H1 (cell line): ENCODE results near the gene EFCAB10. TPM values are rescaled to one million over a fixed set of nuclear protein-coding genes. Genes with fewer than 3 reads are reported as not detected.

Source experiments
- CTCF ChIA-PET: fragments of 300-600 bp; sonication (Branson Sonifier 250); formaldehyde crosslinking; loops from one replicate; lab custom pipeline; 2021; ENCODE audit not compliant: partially characterized antibody; lab: Charles Lee
- POLR2A ChIA-PET: fragments of 300-600 bp; sonication (Branson Sonifier 250); formaldehyde crosslinking; loops from one replicate; lab custom pipeline; 2021; ENCODE audit warnings: inconsistent platforms; ENCODE audit not compliant: partially characterized antibody; lab: Charles Lee
- DNase-seq, 2 experiments: peaks; one replicate each; pipeline versions ENCODE4 v3.0.0 to v3.0.0-alpha.2; 2010 to 2022; ENCODE audit warnings: low spot score in 2 of 2, low read depth in 1 of 2, mixed read lengths in 1 of 2
- FAIRE-seq: peaks from 2 replicates; lab custom pipeline; 2011; peaks lifted over from hg19 to GRCh38; lab: Jason Lieb, UNC
- H2AFZ ChIP-seq: 2 replicates; pipeline ENCODE4 v1.8.1; 2012; ENCODE audit warnings: low read length, inconsistent platforms
- H2AK5ac ChIP-seq: 2 replicates; pipeline ENCODE4 v1.6.1; 2013; ENCODE audit warnings: low read depth, low read length
- H2BK120ac ChIP-seq: replicated peaks from 2 replicates; pipeline ENCODE3; 2013; ENCODE audit warnings: low read depth, low read length, inconsistent platforms
- H2BK12ac ChIP-seq: 2 replicates; pipeline ENCODE4 v1.6.1; 2013; ENCODE audit warnings: low read depth, low read length
- H2BK15ac ChIP-seq: 2 replicates; pipeline ENCODE4 v1.6.1; 2013; ENCODE audit warnings: low read length
- H2BK20ac ChIP-seq: 2 replicates; pipeline ENCODE4 v1.6.1; 2013; ENCODE audit warnings: low read length
- H2BK5ac ChIP-seq: 2 replicates; pipeline ENCODE4 v1.6.1; 2013; ENCODE audit warnings: low read depth, low read length
- H3K14ac ChIP-seq: 2 replicates; pipeline ENCODE4 v1.6.1; 2013; ENCODE audit warnings: inconsistent platforms; ENCODE audit not compliant: insufficient read length
- H3K18ac ChIP-seq: 2 replicates; pipeline ENCODE4 v1.6.1; 2013; ENCODE audit warnings: low read length; ENCODE audit errors: extremely low read depth
- H3K23ac ChIP-seq: 2 replicates; pipeline ENCODE4 v1.6.1; 2013; ENCODE audit warnings: inconsistent platforms; ENCODE audit not compliant: insufficient read length
- H3K23me2 ChIP-seq: 2 replicates; pipeline ENCODE4 v1.6.1; 2013; ENCODE audit warnings: low read depth, low read length
- H3K27ac ChIP-seq: 2 replicates; pipeline ENCODE4 v1.6.1; 2011; ENCODE audit warnings: low read depth, low read length, inconsistent platforms
- H3K27me3 ChIP-seq, 4 experiments: replicated peaks in 1 of 4; 1 replicate in 1 of 4; 2 replicates in 3 of 4; pipeline versions ENCODE4 v1.6.1 to v1.8.1; 2011 to 2013; ENCODE audit warnings: low read length in 3 of 4, mild to moderate bottlenecking in 3 of 4, inconsistent platforms in 2 of 4, mixed read lengths in 2 of 4, moderate library complexity in 1 of 4; ENCODE audit not compliant: control insufficient read depth in 3 of 4, insufficient read depth in 3 of 4; ENCODE audit errors: extremely low read depth in 1 of 4
- H3K36me3 ChIP-seq, 4 experiments: 2 replicates each; pipeline versions ENCODE4 v1.6.1 to v1.8.1; 2011 to 2013; ENCODE audit warnings: mild to moderate bottlenecking in 4 of 4, low read length in 3 of 4, moderate library complexity in 2 of 4, control low read depth in 1 of 4, inconsistent platforms in 1 of 4; ENCODE audit not compliant: insufficient read depth in 4 of 4, control insufficient read depth in 2 of 4
- H3K4ac ChIP-seq: replicated peaks from 2 replicates; pipeline ENCODE3; 2013; ENCODE audit warnings: low read length, low read depth, mixed read lengths, inconsistent platforms; ENCODE audit not compliant: insufficient read length
- H3K4me1 ChIP-seq, 4 experiments: replicated peaks in 1 of 4; 1 replicate in 1 of 4; 2 replicates in 3 of 4; pipeline versions ENCODE4 v1.6.1 to v1.8.1; 2011 to 2013; ENCODE audit warnings: low read length in 3 of 4, inconsistent platforms in 2 of 4, mixed read lengths in 1 of 4; ENCODE audit not compliant: insufficient read depth in 4 of 4, control insufficient read depth in 3 of 4
- H3K4me2 ChIP-seq, 2 experiments: 2 replicates each; pipeline versions ENCODE4 v1.6.1 to v1.8.1; 2011 to 2013; ENCODE audit warnings: low read depth in 2 of 2, low read length in 2 of 2, control low read depth in 1 of 2, inconsistent platforms in 1 of 2, mild to moderate bottlenecking in 1 of 2; ENCODE audit not compliant: insufficient read depth in 1 of 2
- H3K4me3 ChIP-seq, 4 experiments: fragments of 200-600, 300-600 bp in 1 of 4; sonication (generic), shearing (Covaris generic), sonication (Bioruptor Twin) in 1 of 4; 2 replicates each; pipeline versions ENCODE4 v1.5.1 to v1.8.1; 2011 to 2016; ENCODE audit warnings: low read length in 4 of 4, low read depth in 3 of 4, control low read depth in 2 of 4, inconsistent platforms in 2 of 4, mild to moderate bottlenecking in 2 of 4, mixed read lengths in 1 of 4, moderate library complexity in 1 of 4; ENCODE audit not compliant: insufficient read depth in 2 of 4; ENCODE audit errors: extremely low read depth in 1 of 4
- H3K56ac ChIP-seq: replicated peaks from 2 replicates; pipeline ENCODE3; 2013; ENCODE audit warnings: low read depth, mild to moderate bottlenecking, mixed read lengths, low read length, inconsistent platforms; ENCODE audit not compliant: insufficient read length
- H3K79me1 ChIP-seq: 2 replicates; pipeline ENCODE4 v1.6.1; 2013; ENCODE audit warnings: low read depth, low read length, control low read depth
- H3K79me2 ChIP-seq, 2 experiments: 2 replicates each; pipeline versions ENCODE4 v1.6.1 to v1.8.1; 2012 to 2013; ENCODE audit warnings: low read length in 2 of 2, mild to moderate bottlenecking in 2 of 2, inconsistent platforms in 1 of 2; ENCODE audit not compliant: insufficient read depth in 2 of 2, control insufficient read depth in 1 of 2
- H3K9ac ChIP-seq, 4 experiments: replicated peaks in 1 of 4; 1 replicate in 1 of 4; 2 replicates in 3 of 4; pipeline versions ENCODE4 v1.6.1 to v1.8.1; 2011 to 2013; ENCODE audit warnings: low read depth in 3 of 4, low read length in 3 of 4, control low read depth in 2 of 4, mild to moderate bottlenecking in 2 of 4, moderate library complexity in 2 of 4, inconsistent platforms in 1 of 4; ENCODE audit errors: extremely low read depth in 1 of 4
- H3K9me3 ChIP-seq, 2 experiments: 2 replicates each; pipeline versions ENCODE4 v1.6.1 to v1.8.1; 2012 to 2013; ENCODE audit warnings: mild to moderate bottlenecking in 2 of 2, moderate library complexity in 2 of 2, control low read depth in 1 of 2, inconsistent platforms in 1 of 2, low read depth in 1 of 2, low read length in 1 of 2, mixed read lengths in 1 of 2; ENCODE audit not compliant: insufficient read depth in 2 of 2
- H4K20me1 ChIP-seq, 2 experiments: replicated peaks in 1 of 2; 2 replicates each; pipeline versions ENCODE3 to v1.8.1; 2011 to 2013; ENCODE audit warnings: inconsistent platforms in 2 of 2, low read length in 2 of 2, mild to moderate bottlenecking in 1 of 2; ENCODE audit not compliant: insufficient read depth in 2 of 2, control insufficient read depth in 1 of 2
- H4K5ac ChIP-seq: 2 replicates; pipeline ENCODE4 v1.6.1; 2013; ENCODE audit warnings: low read length, low read depth, mixed read lengths, inconsistent platforms; ENCODE audit not compliant: insufficient read length
- H4K8ac ChIP-seq: 2 replicates; pipeline ENCODE4 v1.8.0; 2013; ENCODE audit warnings: mild to moderate bottlenecking, moderate library complexity, low read length, inconsistent platforms; ENCODE audit not compliant: insufficient read depth; ENCODE audit errors: extremely low read depth
- H4K91ac ChIP-seq: replicated peaks from 2 replicates; pipeline ENCODE3; 2013; ENCODE audit warnings: low read length, mixed read lengths, inconsistent platforms; ENCODE audit not compliant: insufficient read length
- EP300 ChIP-seq, 2 experiments: IDR thresholded peaks; 1 replicate in 1 of 2; 2 replicates in 1 of 2; pipeline ENCODE4 v1.6.1; 2011 to 2012; ENCODE audit warnings: low read depth in 2 of 2, low read length in 2 of 2, mild to moderate bottlenecking in 2 of 2, borderline replicate concordance in 1 of 2, inconsistent platforms in 1 of 2, moderate library complexity in 1 of 2
- RXRA ChIP-seq: IDR thresholded peaks from 2 replicates; pipeline ENCODE4 v1.6.1; 2011; ENCODE audit warnings: low read depth, mild to moderate bottlenecking, low read length, moderate library complexity; ENCODE audit not compliant: insufficient read depth
- WGBS, 2 experiments: shearing (Covaris generic) in 1 of 2; methylation state at CpG; one replicate each; pipeline versions ENCODE4 v1.1.6 to v1.1.7; 2013 to 2015; ENCODE audit warnings: low lambda C conversion rate in 2 of 2, mixed read lengths in 2 of 2, inconsistent platforms in 1 of 2, low coverage in 1 of 2, missing lambda C conversion rate in 1 of 2; ENCODE audit not compliant: insufficient replicate concordance in 2 of 2, insufficient coverage in 1 of 2, insufficient read length in 1 of 2; ENCODE audit errors: extremely low coverage in 1 of 2, missing lambda C conversion rate in 1 of 2; 5-methylcytosine and 5-hydroxymethylcytosine counted together
- polyA plus RNA-seq, 7 experiments: library from polyadenylated mRNA; depleted of rRNA in 3 of 7; stranded (reverse) in 5 of 7; unstranded in 2 of 7; fragments of >200 nt in 5 of 7; fragments of 200-250 nt in 2 of 7; gene quantifications; 1 replicate in 5 of 7; 2 replicates in 1 of 7; 4 replicates in 1 of 7; pipeline versions ENCODE4 v1.2.1 to v1.2.3, GENCODE V29; 2011 to 2013; ENCODE audit warnings: missing spikeins in 2 of 7, mixed read lengths in 2 of 7
- total RNA-seq: library from RNA; stranded (reverse); fragmentation: NEBNext Ultra II Directional; extraction: Animal tissue kit (Norgen Biotek cat#: 25700); gene quantifications from 2 replicates; pipeline ENCODE4 v1.2.1, GENCODE V29; 2021

The EFCAB10 gene
- total and polyA plus RNA-seq, 2 of the 8 experiments (the other 6 are each of a cell fraction or from before 2014, with no cell fraction given) = 0.80 to 3.1 TPM

DNA sequence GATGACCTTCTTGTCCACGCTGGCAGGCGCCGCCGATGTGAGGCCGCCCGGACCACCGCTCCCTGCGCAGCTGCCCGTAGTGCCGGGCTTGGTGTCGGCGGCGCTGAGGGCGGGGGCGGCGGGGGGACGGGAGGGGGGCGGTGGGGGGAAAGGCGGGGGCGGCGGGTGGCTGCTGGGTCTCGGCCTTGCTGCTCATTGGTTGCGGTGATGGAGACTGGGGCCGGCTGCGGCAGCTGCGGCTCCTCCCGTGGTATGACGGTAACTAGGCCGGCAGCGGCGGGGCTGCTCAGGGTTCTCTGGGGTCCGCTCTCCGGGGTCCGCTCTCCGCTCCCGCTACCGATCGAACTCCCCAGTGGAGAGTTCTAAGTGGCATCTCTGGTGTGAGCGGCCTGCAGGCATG is 1.8 kb upstream of the EFCAB10 start:
- Histone ChIP-seq H2BK5ac (no peak overlapping the region), H4K91ac (no peak overlapping the region), H2BK12ac (no peak overlapping the region), H3K14ac (no peak overlapping the region), H3K23ac (no peak overlapping the region), H3K4me3 (no peak overlapping the region), H3K79me1 (no peaks in the 10 kb centered on the region), H3K9ac (no peak overlapping the region), H3K4me1 (peaks cover 0 to 5% (median 1%) of the 10 kb centered on the region in 4 experiments; a peak in 3 of 7 replicates), H3K27ac (no peak overlapping the region), H2BK20ac (no peak overlapping the region), H4K5ac (no peak overlapping the region), H2AK5ac (no peak overlapping the region), H3K9me3 (peaks cover 3% of the 10 kb centered on the region in 2 experiments; a peak in 1 of 4 replicates), H3K4me2 (no peak overlapping the region), H3K23me2 (peaks cover 3% of the 10 kb centered on the region; the same call in 1 of the 2 replicates), H3K18ac (no peak overlapping the region), H3K79me2 (no peaks in the 10 kb centered on the region), H4K8ac (no peak overlapping the region), H2AFZ (no peak overlapping the region), H2BK15ac (no peak overlapping the region)
- WGBS, 2 experiments = 100% methylated on average over 10 of the region's 39 CpGs; no CpG with 5 or more reads in 1 of the 2 experiments
- DNase-seq (no peak), FAIRE-seq (no peak)
- POLR2A ChIA-PET = no interaction called here
- TF ChIP-seq RXRA = no peak
- TF ChIP-seq EP300 (IDR thresholded peaks at IDR 0.05; ENCODE audit: borderline replicate concordance in 1 of 2, low read depth in 2 of 2, low read length in 2 of 2) = no peak
- TF ChIP-seq, all 59 proteins: peak for 0
- Histone ChIP-seq H3K27me3 (no peaks in the 10 kb centered on the region), H3K56ac (no peak overlapping the region), H4K20me1 (no peaks in the 10 kb centered on the region), H3K4ac (no peak overlapping the region), H2BK120ac (no peak overlapping the region), H3K36me3 (no peaks in the 10 kb centered on the region)
- CTCF ChIA-PET = interaction anchor here (0.6 kb wide), 1 partner anchor 46 kb away, joined by 3 read pairs; no protein-coding TSS in a partner anchor
